GDM1 (cell line): ENCODE measurements around the gene LAMA3.
"Not testable (repeated sequence)": the region's sequence is repeated elsewhere in the genome, so short reads cannot be mapped to it uniquely, and the experiment has no call there.

Experiments
- DNase-seq: peaks from one replicate; lab custom pipeline; 2025; lab: John Stamatoyannopoulos, UW

LAMA3 gene

DNA sequence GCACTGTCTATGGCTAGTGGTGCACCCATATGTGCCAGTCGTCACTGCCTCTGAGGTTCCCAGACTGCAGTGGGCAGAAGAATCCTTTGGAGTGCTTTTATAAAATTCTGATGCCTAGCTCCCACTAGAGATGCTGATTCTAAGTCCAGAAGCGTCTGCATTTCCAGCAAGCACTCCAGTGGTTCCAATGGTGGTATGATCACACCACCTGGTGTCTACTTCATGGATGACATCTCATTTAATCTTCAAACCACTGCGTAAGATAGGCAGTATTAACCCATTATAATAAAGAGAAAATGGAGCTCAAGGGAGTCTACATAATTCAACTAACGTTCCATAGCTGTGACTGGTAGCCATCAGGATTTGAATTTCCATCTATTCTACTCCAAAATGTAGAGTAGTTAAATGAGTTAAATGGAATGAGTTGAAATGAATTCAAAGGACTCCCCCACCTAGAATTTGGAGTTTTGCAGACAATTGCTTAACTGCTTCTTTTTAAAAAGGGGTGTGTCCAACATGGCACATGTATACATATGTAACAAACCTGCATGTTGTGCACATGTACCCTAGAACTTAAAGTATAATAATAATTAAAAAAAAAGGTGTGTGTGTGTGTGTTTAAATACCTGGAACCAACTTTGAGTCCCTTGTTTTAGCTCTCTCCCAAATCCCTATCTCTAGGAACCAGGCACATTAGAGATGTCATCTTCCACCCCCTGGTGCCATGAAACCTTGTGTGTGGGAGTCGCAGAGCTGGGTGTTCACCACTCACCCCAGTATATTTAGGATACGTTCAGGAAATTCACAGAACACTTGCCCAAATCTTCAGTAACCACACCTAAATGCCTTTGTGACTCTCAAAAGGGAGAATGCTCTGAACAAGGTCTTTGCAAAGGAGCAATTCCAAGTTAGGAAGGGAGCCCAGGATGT lies 14.1 kb downstream of the LAMA3 start:
- peak; percentile 26 for DNase-seq

DNA sequence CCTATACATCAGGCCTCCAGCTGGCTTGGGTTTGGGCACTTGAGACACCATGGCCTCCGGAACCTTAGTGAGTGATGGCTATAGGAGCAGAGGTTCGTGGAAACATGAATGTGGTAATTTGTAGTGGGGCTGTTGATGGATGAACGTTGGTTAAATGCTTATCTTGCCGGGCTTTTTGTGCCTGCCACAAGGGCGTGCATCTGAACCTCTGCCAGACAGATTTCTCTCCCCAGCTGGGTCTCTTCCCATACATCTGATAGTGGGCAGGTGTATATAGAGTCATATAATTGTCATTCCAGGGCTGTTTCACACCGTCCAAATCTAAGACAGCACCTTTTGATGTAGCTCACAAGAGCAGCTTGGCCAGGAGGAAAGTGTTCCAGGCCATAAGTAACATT lies 14.7 kb downstream of the LAMA3 start:
- DNase-seq = no peak

DNA sequence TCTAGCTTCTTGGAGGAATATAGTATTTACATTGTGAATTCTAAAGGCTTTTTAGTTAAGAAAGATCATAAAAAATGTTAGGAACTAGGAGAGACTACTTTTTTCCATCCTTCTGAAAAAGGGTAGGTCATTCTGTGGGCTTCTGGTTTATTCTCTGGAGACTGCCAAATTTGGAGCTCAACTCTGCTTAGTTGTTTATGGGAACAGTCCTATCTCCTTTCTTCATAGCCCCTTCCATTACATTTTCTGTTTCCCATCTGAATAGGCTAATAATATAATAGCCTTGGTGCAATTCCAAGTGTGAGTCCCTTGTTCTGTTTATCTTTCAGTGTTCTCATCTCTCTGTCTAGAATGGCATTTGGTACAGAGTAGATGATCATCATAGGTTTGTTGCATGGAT lies 15.6 kb downstream of the LAMA3 start:
- no peak for DNase-seq

DNA sequence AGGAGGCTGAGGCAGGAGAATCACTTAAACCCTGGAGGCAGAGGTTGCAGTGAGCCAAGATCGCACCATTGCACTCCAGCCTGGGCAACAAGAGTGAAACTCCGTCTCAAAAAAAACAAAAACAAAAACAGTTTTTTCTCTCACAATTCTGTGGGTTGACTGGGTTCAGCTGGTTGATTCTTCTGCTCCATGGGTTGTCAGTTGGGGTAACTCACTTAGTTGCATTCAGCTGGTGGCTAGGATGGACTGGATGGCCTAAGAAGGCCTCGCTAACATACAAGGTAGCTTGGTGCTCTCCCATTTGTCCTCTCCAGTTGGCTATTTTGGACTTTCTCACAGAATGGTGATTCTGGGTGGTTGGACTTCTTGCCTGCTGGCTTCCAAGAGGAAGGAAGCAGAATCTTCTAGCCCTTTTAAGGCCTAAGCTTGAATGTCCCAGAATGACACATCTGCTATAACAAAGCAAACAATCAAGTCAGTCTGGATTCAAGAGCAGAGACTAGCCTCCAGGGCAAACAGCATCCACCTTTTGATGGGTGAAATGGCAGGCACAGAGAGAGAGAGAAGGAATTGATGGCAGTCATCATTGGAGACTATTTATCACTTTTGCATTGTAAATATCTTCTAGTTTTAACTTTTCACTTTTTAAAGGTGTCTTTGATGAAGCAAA lies 17.9 kb downstream of the LAMA3 start:
- DNase-seq = no peak

DNA sequence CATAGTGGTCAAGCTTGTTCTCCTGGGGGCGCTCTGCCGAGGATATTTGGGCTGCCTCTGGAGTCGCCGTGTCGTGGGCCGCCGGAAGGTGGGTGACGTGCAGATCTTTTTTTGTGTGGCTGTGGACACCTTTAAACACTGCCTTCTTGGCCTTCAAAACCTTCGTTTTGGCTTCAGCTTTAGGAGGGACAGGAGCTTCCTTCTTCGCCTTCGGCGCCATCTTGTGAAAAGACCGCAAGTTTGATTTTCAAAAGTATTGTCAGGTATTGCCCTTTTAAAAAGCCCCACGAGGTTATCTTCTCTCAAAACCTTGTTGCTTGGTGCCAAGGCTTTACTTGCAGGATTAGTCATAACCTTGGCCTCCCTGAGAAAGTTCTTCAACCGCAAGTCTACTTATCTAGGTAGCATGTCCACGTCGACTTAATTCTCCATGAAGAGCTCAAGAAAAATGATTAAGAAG lies 20.8 kb downstream of the LAMA3 start:
- DNase-seq = no peak

DNA sequence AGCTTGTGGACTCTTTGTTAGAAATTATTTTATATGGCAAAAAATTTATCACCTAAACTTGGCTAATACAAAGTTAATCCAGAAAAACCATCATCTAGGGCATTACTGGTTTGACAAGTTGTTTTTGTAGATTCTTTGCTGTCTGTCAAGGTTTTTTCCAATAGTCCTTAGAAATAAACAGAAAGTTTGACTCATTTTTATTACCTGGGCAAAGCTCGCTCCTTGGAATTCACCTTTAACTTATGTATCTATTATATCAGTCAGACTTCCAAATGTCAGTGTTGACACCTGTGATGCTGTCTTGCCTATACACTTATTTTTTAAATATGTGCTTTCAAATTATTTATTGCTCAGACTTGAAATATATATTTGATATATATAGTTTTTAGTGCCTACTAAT lies 21.7 kb downstream of the LAMA3 start:
- no peak for DNase-seq

DNA sequence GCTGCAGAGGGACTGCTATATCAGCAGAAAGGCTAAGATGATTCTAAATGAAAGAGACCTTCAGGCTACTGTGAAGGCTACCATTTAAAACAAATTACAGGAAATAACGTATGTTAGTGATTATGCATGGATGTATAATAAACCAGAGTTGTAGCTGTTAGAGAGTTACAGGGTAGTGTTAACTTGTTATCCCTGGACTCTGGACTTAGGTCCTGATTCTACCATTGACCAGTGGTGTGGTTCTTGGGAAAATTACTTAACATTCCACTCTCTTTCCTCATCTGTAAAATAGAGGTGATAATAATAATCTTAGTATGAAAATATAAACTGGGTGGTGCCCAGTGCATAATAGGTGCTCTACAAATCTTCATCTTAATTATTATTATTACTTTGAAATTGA lies 22.2 kb downstream of the LAMA3 start:
- no peak for DNase-seq

DNA sequence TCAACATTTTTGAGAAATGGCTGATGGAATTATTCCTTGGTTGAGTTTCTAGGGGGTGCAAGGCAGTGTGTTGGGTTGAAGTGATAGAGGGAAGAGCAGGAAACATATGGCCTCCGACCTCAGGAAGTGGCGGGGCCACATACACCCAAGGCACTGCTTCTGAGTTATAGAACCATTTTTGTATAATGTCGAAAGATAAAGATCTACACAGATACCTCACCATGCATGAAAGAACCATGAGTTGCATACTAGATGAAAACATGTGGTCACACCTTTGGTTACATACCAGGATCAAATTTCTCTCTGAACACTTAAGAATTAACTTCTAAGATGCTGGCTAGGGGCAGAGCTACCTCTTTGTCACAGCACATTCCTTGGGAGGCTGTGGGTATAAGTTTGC lies 23.2 kb downstream of the LAMA3 start:
- DNase-seq = peak; percentile 75

DNA sequence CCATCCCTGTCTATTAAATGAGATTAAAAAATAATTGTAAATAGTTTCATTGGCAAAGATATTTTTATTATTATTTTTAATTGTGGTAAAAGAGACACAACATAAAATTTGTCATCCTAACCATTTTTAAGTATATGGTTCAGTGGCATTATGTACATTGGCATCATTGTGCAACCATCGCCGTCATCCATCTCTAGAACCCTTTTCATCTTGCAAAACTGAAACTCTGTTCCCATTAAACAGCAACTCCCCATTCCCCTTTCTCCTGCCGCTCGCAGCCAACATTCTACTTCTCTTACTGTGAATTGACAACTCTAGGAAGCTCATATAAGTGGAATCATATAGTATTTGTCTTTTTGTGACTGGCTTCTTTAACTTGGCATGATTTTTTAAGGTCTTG lies 25.3 kb downstream of the LAMA3 start:
- no peak for DNase-seq

DNA sequence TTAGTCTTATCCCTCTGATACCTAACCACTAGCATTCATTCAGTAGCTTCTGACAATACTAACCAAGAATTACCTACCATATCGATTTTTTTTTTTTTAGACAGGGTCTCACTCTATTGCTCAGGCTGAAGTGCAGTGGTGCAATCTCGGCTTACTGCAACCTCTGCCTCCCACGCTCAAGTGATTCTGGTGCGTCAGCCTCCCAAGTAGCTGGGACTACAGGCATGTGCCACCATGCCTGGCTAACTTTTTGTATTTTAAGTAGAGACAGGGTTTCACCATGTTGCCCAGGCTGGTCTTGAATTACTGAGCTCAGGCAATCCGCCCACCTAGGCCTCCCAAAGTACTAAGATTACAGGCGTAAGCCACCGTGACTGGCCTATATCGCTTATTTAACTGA lies 26.8 kb downstream of the LAMA3 start:
- DNase-seq = not testable (repeated sequence)

DNA sequence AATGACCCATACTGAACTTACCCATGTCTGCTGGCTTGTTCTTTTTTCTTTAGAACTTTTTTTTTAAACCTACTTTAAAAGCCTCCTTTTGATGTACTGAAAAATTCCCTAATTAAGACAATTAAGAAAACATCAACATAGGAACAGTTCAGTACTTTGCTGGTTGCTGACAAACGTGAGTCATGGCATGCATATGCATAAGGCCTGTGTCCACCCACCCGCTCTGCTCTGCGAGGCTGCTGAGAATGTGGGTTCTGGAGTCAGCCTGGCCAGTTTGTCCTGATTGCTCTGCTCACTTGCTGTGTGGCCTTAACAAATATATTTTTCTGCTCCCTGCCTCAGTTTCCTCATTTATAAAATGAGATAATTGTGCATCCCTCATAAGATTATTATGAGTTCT lies 27.3 kb downstream of the LAMA3 start:
- no peak for DNase-seq

DNA sequence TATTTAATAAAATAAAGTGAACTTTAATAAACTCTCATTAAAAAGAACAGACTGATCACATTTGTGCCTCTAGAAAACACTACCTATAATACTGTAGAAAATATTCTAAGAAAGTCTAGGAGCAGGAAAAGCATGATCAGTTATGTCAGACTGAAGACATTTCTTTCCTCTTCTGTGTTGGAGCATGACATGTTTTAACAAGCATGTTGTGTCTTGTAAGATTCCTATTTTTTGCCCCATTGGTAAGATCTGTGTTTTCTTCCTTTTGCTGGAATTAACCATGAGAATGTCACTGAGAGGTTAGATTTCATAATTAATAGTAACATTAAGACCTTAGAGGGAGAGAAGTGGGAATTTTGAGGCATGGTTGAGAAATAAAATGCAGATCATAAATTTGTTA lies 27.7 kb downstream of the LAMA3 start:
- DNase-seq = no peak

DNA sequence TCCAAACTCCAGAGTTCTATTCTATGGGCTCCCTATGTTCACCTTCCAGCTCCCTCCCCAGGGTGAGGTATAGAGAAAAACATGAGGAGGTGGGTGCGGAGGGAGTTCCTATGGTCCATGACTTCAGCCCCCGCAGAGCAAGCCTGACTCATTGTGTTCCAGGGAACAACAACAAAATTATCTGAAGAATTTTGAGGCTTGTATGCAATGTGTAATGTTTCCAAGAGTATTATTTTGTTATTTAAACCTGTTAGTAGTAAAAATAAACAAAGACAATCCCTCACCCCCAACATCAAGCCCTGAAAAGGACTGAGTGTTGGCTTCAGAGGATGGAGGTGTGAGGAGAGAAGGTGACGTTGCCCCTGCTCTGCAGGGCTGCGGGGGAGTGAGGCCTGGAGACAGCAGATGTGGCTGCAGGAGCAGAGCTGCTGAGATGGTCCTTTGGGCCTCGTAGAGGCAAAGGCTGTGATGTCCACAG lies 29.0 kb downstream of the LAMA3 start:
- DNase-seq = no peak

DNA sequence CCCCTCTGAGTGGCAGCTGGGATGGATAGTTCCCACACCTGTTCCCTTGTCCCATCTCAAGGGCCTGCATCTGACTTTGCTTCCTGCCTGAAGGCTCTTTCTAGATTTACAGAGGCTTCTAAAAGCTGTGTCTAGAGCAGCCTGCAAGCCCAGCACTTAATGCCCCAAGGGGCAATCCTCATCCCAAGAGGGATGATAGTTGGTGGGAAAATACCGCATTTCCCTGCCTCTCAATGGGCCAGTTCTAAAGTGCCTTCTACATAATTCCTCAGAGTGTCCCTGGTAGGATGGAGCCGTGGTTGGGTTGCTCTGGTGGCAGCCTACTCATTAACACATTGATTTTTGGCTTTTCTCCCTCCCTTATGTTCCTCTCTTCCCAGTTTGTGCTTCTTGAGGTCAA lies 29.5 kb downstream of the LAMA3 start:
- DNase-seq = no peak

DNA sequence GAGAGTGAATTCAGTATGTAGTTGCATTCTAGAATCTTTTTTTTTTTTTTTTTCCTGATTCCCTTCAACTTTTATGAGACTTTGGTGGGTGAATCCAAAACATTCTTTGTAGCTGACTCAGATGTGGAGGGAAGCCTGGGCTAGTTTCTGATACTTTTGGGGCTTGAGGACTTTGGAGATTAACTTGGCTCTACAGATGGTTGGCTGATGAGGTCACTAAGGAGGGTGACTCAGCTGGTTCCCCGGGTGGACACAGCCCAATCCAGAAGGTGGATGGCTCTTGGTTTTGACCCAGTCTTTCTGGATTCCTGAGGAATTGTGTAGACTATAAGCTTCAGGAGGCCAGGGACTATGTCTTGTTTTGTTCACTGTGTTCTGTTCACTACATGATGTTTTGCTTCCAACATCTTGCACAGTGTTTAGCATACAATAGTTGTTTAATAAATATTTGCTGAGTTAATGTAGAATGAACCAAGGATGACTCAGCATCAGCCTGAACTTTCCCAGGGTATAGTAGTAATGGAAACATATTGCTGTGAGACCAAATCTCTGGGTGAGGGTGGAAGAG lies 30.5 kb downstream of the LAMA3 start:
- DNase-seq = no peak

DNA sequence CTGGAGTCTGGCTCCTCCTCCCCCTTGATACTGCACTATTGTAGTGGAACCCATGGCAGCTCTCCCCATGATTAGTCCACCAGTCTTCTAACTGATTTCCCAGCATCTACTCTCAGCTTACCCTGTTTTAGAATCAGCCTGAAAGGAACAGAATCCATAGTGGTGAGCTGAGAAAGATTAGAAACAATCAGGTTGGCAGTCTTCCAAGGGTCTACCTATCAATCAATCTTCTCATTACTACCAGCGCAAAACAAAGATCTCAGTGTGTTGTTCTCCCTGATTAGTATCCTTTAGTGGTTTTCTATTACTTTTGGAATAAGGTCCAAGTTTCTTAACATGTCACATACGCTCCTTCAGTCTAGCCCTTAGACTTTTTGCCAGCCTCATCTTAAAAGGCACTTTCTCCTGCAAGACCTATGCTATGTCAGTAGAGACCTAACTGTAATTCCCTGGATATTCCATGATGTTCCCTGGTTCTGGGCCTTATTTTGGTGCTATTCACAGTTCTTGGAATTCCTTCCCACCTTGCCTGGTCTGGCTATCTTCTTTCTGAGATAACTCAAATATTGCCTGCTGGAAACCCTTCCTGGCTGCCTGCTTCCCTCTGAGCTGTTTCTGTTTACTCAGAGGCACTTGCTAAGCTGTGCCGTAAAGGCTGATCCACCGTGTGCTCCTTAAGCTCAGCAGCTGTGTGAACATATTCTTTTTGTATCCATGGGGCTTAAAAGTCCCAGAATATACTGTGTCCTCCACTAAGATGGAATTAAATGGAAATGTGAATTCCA lies 32.6 kb downstream of the LAMA3 start:
- DNase-seq = no peak

DNA sequence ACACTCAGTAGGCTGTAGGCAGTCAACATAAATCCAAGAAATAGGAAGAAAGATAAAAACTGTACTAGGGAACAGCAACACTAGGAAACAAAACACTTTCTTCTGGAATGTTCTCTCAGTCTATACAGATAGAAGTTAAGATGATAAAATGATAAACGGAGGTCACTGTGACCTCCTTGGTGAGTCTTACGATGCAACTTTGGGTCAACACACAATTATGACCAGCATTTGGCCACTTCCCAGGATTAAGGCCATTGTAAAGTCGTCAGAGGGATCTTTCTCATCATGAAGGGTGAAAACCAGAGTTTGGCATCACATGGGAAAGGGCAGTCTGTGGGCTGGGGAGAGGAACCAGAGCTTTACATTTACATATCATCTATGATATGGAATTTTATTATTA lies 33.4 kb downstream of the LAMA3 start:
- DNase-seq = no peak

DNA sequence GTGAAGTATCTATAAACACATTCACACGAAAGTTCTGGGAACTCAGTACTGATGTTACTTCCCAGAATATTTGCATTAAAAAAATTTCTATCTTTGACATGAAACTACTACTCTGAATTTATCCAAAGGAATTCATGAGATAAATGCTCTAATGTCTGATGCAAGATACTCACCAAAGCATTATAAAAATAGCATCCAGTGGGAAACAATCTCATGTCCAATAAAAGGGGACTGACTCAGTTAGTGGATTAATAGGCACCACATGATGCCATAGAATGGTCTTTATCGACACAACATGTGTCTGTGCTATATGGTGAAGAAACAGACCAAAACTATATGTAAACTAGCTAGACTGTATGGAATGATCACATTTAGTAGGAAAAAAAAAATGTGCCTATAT lies 33.9 kb downstream of the LAMA3 start:
- no peak for DNase-seq

DNA sequence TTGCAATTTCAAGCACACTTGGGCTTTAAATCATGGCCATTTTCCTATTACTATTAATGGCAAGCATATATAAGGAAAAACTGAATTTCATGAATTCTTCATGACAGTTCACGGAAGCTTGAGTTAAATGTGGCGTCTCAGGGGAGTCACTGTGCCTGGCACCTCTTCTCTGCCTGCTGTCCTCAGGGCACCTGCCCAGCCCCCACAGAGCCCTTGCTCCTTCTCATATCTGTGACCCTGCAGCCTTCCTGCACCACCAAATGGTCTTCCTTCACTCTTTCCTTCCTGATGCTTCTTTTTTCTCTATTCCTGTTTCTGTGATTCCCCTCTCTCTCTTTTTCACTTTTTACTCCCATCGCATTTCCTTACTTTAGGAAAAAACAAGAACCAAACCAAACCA lies 35.4 kb downstream of the LAMA3 start:
- no peak for DNase-seq

DNA sequence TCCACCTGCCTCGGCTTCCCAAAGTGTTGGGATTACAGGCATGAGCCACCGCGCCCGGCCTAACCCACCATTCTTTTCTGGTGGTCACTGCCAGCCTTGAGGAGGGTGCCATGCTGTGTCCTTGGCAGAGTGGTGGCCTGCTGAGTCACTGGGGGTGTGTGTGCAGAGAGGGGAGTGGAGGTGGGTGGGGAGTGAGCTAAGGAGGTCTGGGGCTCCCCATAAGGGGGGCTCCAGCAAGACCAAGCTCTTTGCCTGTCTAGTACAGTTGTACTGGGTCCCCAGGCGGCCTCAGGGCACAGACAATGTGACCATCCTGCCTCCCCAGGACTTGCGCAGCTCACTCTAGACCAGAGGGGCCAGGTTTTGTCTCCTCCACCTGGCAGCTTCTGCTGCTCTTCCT lies 36.1 kb downstream of the LAMA3 start:
- DNase-seq = no peak

DNA sequence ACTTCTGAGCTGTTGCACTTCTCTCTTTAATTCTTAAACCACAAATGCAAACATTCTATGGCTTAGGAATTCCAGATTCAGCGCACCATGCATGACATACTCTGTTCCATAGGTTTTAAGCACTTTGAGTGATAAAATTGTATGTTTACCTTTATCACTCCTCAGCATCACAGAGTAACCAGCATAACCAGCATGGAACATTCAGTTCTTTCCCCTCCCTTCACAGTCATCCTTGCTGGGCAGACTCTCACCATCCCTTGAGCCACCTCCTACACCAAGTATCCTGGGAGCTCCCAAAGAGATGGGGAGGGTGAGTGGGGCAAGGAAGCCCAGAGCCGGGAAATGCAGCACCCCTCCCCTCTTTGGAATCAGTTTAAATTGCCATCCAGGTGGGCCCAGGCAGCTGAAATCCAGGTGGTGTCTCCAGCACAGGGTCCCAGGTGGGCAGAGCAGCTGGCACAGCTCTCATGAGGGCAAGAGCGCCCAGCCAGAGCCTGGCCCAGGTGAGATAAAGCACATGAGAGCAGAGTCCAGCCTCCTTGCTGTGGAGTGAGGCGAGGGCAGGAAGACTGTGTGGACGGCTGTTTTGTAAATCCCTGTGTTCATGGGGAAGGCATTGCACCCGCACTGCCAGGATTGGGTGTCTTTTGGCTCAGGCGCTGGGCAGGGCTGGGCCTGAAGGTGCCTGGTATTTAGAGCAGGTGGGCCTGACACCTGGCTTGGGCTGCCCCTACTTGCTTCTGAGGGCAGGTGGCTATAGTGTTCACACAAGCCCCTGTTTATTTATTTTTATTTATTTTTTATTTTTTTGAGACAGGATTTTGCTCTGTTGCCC lies 36.8 kb downstream of the LAMA3 start:
- no peak for DNase-seq
